Lower leg skin (tissue), 4 donors: Measurements from ENCODE around the gene IL3. TPM values are rescaled to one million over a fixed set of nuclear protein-coding genes. Genes with fewer than 3 reads are reported as not detected.

Experiments
- DNase-seq, 2 donors: peaks; one replicate each; pipeline ENCODE4 v3.0.0-alpha.2; 2019; ENCODE audit warnings: low spot score in 2 of 2
- H3K4me3 ChIP-seq: fragments of 200-600 bp; sonication (generic); 2 replicates; pipeline ENCODE4 v1.5.1; 2017; ENCODE audit warnings: mild to moderate bottlenecking, low read depth; ENCODE audit not compliant: poor library complexity, severe bottlenecking
- CTCF ChIP-seq, 3 donors: fragments of 450-650 bp; IDR thresholded peaks; one replicate each; pipeline ENCODE4 v1.5.1; 2016; ENCODE audit warnings: antibody characterized with exemption in 3 of 3, mild to moderate bottlenecking in 3 of 3, moderate library complexity in 2 of 3
- POLR2A ChIP-seq, 2 donors: fragments of 450-650 bp; IDR thresholded peaks; one replicate each; pipeline ENCODE4 v1.6.1; 2016 to 2017; ENCODE audit warnings: antibody characterized with exemption in 2 of 2, mild to moderate bottlenecking in 1 of 2, moderate library complexity in 1 of 2
- WGBS, 2 donors: methylation state at CpG; one replicate each; pipeline ENCODE4 v1.1.5; 2018; 5-methylcytosine and 5-hydroxymethylcytosine counted together
- intact Hi-C: fragments of 100-400 bp; cut with DNase I; formaldehyde crosslinking; loops from one replicate; pipeline ENCODE4 v1.15.0; 2023; ENCODE audit warnings: low total_unique reads
- total RNA-seq, 4 donors: library from RNA; depleted of rRNA; stranded (reverse); fragments of >200 nt; gene quantifications; one replicate each; pipeline ENCODE4 v1.1.0, GENCODE V29; 2016

IL3 gene
- total RNA-seq, 4 donors from 2014 or later: not detected

DNA sequence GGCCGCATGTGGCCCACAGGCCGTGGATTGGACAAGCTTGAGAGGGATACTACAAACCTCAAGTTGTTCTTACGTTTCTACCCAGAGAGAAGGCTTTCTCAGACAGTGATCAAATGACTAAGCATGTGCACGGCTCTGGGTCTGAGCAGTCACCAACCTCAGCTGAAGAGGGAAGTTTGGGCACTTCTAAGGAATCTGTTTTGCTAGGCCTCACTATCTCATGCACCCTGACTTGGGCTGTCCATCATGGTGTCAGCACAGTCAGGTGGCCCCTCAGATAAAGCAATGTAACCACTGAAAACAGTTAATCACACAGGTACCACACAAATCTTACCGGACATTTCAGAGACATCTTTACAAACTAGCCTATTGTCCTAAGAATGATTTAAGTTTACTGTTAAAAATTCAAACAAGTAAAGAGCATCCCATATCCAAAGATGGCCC, 37.7 kb downstream of the IL3 start:
- 82 to 85% methylated on average over 5 of the region's 5 CpGs for WGBS, 2 donors
- intact Hi-C loops: loop anchor here (5.0 kb wide), 1 partner anchor 1624 kb away; no protein-coding TSS in a partner anchor

DNA sequence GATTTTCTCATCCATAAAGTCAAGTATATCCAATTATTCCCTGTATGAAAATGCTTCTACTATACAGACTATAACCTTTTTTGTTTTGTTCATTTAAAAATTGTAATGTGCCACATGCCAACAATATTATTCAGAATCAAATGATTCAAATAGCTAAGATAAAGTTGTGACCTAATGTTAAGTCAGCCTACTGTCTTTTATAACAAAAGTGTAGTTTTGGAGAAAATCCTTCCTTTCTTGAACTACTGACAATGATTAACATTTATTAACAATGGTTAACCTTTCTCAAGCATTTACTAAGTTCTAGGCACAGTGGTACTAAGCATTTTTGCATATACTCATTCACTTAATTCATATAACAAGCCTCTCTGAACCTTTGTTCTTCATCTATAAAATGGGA, 38.2 kb downstream of the IL3 start:
- TF ChIP-seq CTCF (IDR thresholded peaks at IDR 0.05): no peak
- TF ChIP-seq POLR2A (IDR thresholded peaks at IDR 0.05): no peak
- H3K4me3 ChIP-seq: no peak overlapping the region
- intact Hi-C loops: loop anchor here (5.0 kb wide), 1 partner anchor 1624 kb away; no protein-coding TSS in a partner anchor
- DNase-seq: no peak

More for the DNA sequence above, 37.7 kb downstream of the IL3 start:
- TF ChIP-seq POLR2A (IDR thresholded peaks at IDR 0.05) (no peak), CTCF (IDR thresholded peaks at IDR 0.05) (no peak)
- DNase-seq: peak in 1 of 2 donors; percentile 60
- H3K4me3 ChIP-seq: no peak overlapping the region

DNA sequence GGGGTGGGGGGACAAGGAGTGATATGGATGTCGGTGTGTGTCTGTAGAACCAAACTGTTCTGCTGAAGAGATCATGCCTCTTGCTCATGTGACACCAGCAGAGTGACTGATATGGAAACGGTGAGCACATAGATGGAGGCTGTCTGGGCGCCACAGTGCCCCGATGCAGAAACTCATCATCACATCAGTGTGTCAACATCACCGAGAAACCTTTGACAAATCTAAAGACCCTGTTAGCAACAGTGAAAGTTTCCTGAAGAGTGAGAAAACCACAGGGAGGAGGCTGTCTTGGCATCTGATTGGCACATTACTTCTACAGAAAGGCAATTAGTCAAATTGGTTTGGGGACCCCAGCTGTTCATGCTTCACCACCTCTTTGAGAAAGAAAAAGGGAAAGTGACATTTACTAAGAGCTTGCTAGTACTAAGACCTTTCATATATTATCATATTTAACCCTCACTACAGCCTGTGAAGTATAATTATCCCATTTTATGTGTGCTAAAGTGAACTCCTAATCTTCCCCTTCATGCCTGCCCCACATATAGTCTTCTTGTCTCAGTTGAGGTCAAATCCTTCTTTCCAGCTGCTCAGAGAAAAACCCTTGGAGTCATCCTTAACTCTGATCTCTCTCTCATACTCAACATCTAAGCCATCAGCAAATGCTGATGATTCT, 38.8 kb downstream of the IL3 start:
- H3K4me3 ChIP-seq: no peak overlapping the region
- WGBS, 2 donors: 67 to 83% methylated on average over 5 of the region's 5 CpGs
- TF ChIP-seq POLR2A (IDR thresholded peaks at IDR 0.05) (no peak), CTCF (IDR thresholded peaks at IDR 0.05) (no peak)
- no peak for DNase-seq
- intact Hi-C loops: loop anchor here (5.0 kb wide), 1 partner anchor 1623 kb away; no protein-coding TSS in a partner anchor

DNA sequence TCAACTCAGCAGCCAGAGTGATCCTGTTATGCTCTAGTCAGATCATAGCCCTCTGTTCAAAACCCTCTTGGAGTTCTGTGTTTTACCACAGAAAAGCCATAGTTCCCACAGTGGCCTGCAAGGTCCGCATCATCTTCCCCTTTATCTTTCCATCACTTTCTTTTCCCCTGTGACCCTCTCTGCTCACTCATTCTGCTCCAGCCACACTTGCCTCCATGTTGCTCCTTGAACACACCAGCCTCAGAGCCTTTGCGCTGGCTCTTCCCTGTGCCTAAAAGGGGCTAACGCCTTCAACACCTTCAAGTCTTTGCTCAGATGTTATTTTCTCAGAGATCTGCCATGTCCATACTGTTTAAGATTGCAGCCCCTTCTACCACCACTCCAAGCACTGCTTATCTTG, 39.5 kb downstream of the IL3 start:
- 94 to 95% methylated on average over 3 of the region's 3 CpGs for WGBS, 2 donors
- DNase-seq: no peak
- intact Hi-C loops: loop anchor here (5.0 kb wide), 1 partner anchor 1622 kb away; no protein-coding TSS in a partner anchor
- TF ChIP-seq POLR2A (IDR thresholded peaks at IDR 0.05) (no peak), CTCF (IDR thresholded peaks at IDR 0.05) (no peak)
- H3K4me3 ChIP-seq: no peak overlapping the region

DNA sequence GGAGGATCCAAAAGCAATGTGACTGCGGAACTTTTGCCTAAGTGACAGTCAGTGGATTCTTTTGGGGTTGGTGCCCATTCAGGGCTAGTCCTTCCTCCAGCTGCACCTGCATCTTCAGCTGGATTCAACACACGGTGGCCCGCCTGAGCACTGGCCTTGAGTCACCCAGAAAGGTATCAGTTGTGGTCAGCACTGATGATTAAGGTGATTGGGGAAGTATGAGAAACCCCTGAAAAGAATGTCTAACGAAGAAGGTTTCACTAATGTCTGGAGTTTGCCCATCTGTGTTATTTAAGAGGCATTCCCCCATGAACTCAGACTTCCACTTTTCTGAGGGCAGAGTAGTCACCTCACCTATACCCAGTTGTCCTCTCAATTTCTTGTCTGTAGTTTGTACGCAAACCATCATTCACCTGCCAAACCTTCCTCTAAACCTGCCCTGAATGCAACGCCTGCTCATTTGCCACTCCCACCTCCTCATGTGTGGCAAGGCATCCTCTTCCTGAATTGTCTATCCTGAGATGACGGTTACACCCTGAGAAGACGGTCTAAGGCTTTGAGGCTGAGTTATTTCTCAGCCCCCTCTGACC, 40.3 kb downstream of the IL3 start:
- intact Hi-C loops: no loop called here
- TF ChIP-seq POLR2A (IDR thresholded peaks at IDR 0.05) (no peak), CTCF (IDR thresholded peaks at IDR 0.05) (no peak)
- no peak overlapping the region for H3K4me3 ChIP-seq
- peak in 1 of 2 donors; percentile 65 for DNase-seq
- 88 to 89% methylated on average over 8 of the region's 8 CpGs for WGBS, 2 donors
